Measurements from ENCODE around the gene MBD5.

DNA sequence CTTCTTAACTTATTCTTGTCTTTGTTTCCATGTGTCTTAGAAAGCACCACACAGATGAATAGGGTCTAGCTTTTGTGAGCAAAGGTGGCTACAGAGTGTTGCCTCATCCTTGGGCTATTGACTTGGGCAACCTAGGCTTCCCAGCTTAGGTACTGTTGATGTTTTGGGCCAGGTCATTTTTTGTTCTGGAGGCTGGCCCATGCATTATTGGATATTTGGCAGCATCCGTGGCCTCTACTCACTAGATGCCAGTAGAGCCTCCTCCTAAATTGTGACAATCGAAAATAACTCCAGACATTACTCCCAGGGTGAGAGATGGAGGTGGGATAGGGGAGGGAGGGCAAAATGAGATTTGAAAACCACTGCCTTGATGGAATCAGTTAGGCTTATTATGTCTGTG lies 496.4 kb downstream of the MBD5 start:
- no peak for TF ChIP-seq POLR2A (IDR thresholded peaks at IDR 0.05)
- TF ChIP-seq, protein P1, sequence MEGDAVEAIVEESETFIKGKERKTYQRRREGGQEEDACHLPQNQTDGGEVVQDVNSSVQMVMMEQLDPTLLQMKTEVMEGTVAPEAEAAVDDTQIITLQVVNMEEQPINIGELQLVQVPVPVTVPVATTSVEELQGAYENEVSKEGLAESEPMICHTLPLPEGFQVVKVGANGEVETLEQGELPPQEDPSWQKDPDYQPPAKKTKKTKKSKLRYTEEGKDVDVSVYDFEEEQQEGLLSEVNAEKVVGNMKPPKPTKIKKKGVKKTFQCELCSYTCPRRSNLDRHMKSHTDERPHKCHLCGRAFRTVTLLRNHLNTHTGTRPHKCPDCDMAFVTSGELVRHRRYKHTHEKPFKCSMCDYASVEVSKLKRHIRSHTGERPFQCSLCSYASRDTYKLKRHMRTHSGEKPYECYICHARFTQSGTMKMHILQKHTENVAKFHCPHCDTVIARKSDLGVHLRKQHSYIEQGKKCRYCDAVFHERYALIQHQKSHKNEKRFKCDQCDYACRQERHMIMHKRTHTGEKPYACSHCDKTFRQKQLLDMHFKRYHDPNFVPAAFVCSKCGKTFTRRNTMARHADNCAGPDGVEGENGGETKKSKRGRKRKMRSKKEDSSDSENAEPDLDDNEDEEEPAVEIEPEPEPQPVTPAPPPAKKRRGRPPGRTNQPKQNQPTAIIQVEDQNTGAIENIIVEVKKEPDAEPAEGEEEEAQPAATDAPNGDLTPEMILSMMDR (IDR thresholded peaks at IDR 0.05): no peak
